Lower lobe of right lung (tissue), 2 donors: ENCODE measurements around the gene ANKS1B. TPM values are rescaled to one million over a fixed set of nuclear protein-coding genes. Genes with fewer than 3 reads are reported as not detected.

Experiments
- ATAC-seq, 2 donors: fragments of 200-7000 bp; cut with Tn5 transposase; one replicate each; pipeline ENCODE4 v1.9.1; 2020 to 2022; ENCODE audit warnings: mild to moderate bottlenecking in 2 of 2, moderate library complexity in 2 of 2
- DNase-seq: peaks from one replicate; pipeline ENCODE4 v3.0.0-alpha.2; 2020
- H3K27ac ChIP-seq: fragments of 200-600 bp; one replicate; pipeline ENCODE4 v1.8.0; 2022
- H3K27me3 ChIP-seq: fragments of 200-600 bp; one replicate; pipeline ENCODE4 v1.8.0; 2022; ENCODE audit warnings: low read depth
- H3K36me3 ChIP-seq: fragments of 200-600 bp; one replicate; pipeline ENCODE4 v1.8.0; 2022; ENCODE audit warnings: mild to moderate bottlenecking
- H3K4me1 ChIP-seq: fragments of 200-600 bp; one replicate; pipeline ENCODE4 v1.8.0; 2022
- H3K4me3 ChIP-seq: fragments of 200-600 bp; one replicate; pipeline ENCODE4 v1.8.0; 2022; ENCODE audit warnings: mild to moderate bottlenecking
- H3K9me3 ChIP-seq: fragments of 200-600 bp; one replicate; pipeline ENCODE4 v1.8.0; 2022
- CTCF ChIP-seq: fragments of 200-600 bp; IDR thresholded peaks from one replicate; pipeline ENCODE4 v1.8.0; 2022; ENCODE audit warnings: antibody characterized with exemption, mild to moderate bottlenecking
- intact Hi-C: fragments of 100-400 bp; cut with DNase I; formaldehyde crosslinking; loops from one replicate; pipeline ENCODE4 v1.11.0; 2022
- total RNA-seq: library from RNA; stranded (reverse); fragmentation: NEBNext Ultra II Directional; extraction: Animal tissue kit (Norgen Biotek cat#: 25700); gene quantifications from one replicate; pipeline ENCODE4 v1.2.1, GENCODE V29; 2021
- donor health status: DM: no; HTN: yes; CAD: no; lungs with severe emphysema.

Gene ANKS1B
- total RNA-seq, 1 donor from 2014 or later: 4.0 TPM

GRCh38 chr12:99278899-99279298 is 705.8 kb downstream of the ANKS1B start:
- Histone ChIP-seq H3K4me1 (no peaks in the 10 kb centered on the region), H3K9me3 (peaks cover 4% of the 10 kb centered on the region), H3K27ac (no peak overlapping the region), H3K27me3 (no peaks in the 10 kb centered on the region), H3K4me3 (no peak overlapping the region), H3K36me3 (no peaks in the 10 kb centered on the region)
- no peak for TF ChIP-seq CTCF
- ATAC-seq (no peak), DNase-seq (no peak)
- intact Hi-C loops: no loop called here

- Histone ChIP-seq H3K4me3 (no peak overlapping the region), H3K36me3 (no peaks in the 10 kb centered on the region), H3K9me3 (peaks cover 4% of the 10 kb centered on the region), H3K27me3 (no peaks in the 10 kb centered on the region), H3K4me1 (no peaks in the 10 kb centered on the region), H3K27ac (no peak overlapping the region)
- intact Hi-C loops: no loop called here
- no peak for DNase-seq
- TF ChIP-seq CTCF: no peak
- ATAC-seq: no peak
These were observed 707.0 kb downstream of the ANKS1B start for GRCh38 chr12:99277591-99278379.

- Histone ChIP-seq H3K4me3 (no peak overlapping the region), H3K9me3 (no peaks in the 10 kb centered on the region), H3K27ac (no peak overlapping the region), H3K36me3 (no peaks in the 10 kb centered on the region), H3K4me1 (no peaks in the 10 kb centered on the region), H3K27me3 (no peaks in the 10 kb centered on the region)
- no peak for TF ChIP-seq CTCF
- DNase-seq (no peak), ATAC-seq (no peak)
- intact Hi-C loops: no loop called here
These were observed 713.7 kb downstream of the ANKS1B start for GRCh38 chr12:99271071-99271470.

- intact Hi-C loops: no loop called here
These were observed 717.7 kb downstream of the ANKS1B start for GRCh38 chr12:99267038-99267437.

GRCh38 chr12:99265648-99266047 is 719.1 kb downstream of the ANKS1B start:
- Histone ChIP-seq H3K36me3 (no peaks in the 10 kb centered on the region), H3K27ac (no peak overlapping the region), H3K9me3 (no peaks in the 10 kb centered on the region), H3K27me3 (no peaks in the 10 kb centered on the region), H3K4me1 (no peaks in the 10 kb centered on the region), H3K4me3 (no peak overlapping the region)
- intact Hi-C loops: no loop called here
- no peak for TF ChIP-seq CTCF
- no peak for DNase-seq
- ATAC-seq: no peak

More at GRCh38 chr12:99267038-99267437, 717.7 kb downstream of the ANKS1B start:
- H3K4me3 ChIP-seq: no peak overlapping the region
- DNase-seq (no peak), ATAC-seq (no peak)
- H3K4me1 ChIP-seq: no peaks in the 10 kb centered on the region
- no peak overlapping the region for H3K27ac ChIP-seq
- H3K9me3 ChIP-seq: no peaks in the 10 kb centered on the region
- H3K36me3 ChIP-seq: no peaks in the 10 kb centered on the region
- no peak for TF ChIP-seq CTCF
- no peaks in the 10 kb centered on the region for H3K27me3 ChIP-seq
